ENCODE data around the gene SRRM1.
A peak's percentile ranks its signal among the peaks of the same experiment; 100 is the strongest.
"Not testable (repeated sequence)": the region's sequence is repeated elsewhere in the genome, so short reads cannot be mapped to it uniquely, and the experiment has no call there.

Gene SRRM1

GRCh38 chr1:24708938-24709337, 65.8 kb downstream of the SRRM1 start:
- no peak overlapping the region for H3K4me3 ChIP-seq (ENCODE audit: low read length)
- no peak for DNase-seq (ENCODE audit: low read depth, low spot score)

- DNase-seq (ENCODE audit: low read depth, low spot score), result no peak
- no peak overlapping the region for H3K4me3 ChIP-seq (ENCODE audit: low read length)
Measured at GRCh38 chr1:24709791-24710441, 66.8 kb downstream of the SRRM1 start.

GRCh38 chr1:24711329-24711728, 68.2 kb downstream of the SRRM1 start:
- no peak for DNase-seq (ENCODE audit: low read depth, low spot score)
- H3K4me3 ChIP-seq (ENCODE audit: low read length), result no peak overlapping the region

- no peak overlapping the region for H3K4me3 ChIP-seq (ENCODE audit: low read length)
- DNase-seq (ENCODE audit: low read depth, low spot score), result no peak
Measured at GRCh38 chr1:24713176-24713575, 70.1 kb downstream of the SRRM1 start.

GRCh38 chr1:24713736-24714135, 70.6 kb downstream of the SRRM1 start:
- H3K4me3 ChIP-seq (ENCODE audit: low read length), result no peak overlapping the region
- DNase-seq (ENCODE audit: low read depth, low spot score), result no peak

- no peak for DNase-seq (ENCODE audit: low read depth, low spot score)
- H3K4me3 ChIP-seq (ENCODE audit: low read length), result no peak overlapping the region
Measured at GRCh38 chr1:24714859-24715520, 71.9 kb downstream of the SRRM1 start.

GRCh38 chr1:24715658-24716057, 72.6 kb downstream of the SRRM1 start:
- no peak for DNase-seq (ENCODE audit: low read depth, low spot score)
- H3K4me3 ChIP-seq (ENCODE audit: low read length), result no peak overlapping the region

GRCh38 chr1:24717887-24718650, 75.0 kb downstream of the SRRM1 start:
- no peak overlapping the region for H3K4me3 ChIP-seq (ENCODE audit: low read length)
- no peak for DNase-seq (ENCODE audit: low read depth, low spot score)

- DNase-seq (ENCODE audit: low read depth, low spot score), result no peak
Measured at GRCh38 chr1:24720152-24720551, 77.0 kb downstream of the SRRM1 start.

GRCh38 chr1:24721533-24721932, 78.4 kb downstream of the SRRM1 start:
- no peak overlapping the region for H3K4me3 ChIP-seq (ENCODE audit: low read length)

More at GRCh38 chr1:24720152-24720551, 77.0 kb downstream of the SRRM1 start:
- H3K4me3 ChIP-seq (ENCODE audit: low read length), result no peak overlapping the region

GRCh38 chr1:24722073-24723035, 79.3 kb downstream of the SRRM1 start:
- not testable (repeated sequence) for DNase-seq (ENCODE audit: low read depth, low spot score)
- H3K4me3 ChIP-seq (ENCODE audit: low read length), result peak overlapping the region; percentile 37

More at GRCh38 chr1:24721533-24721932, 78.4 kb downstream of the SRRM1 start:
- no peak for DNase-seq (ENCODE audit: low read depth, low spot score)
